HL-60/S4 treated with retinoic acid at 250 ng/mL for 4 days and 3 days (cell line): ENCODE measurements around the gene OLR1.
"Not testable (repeated sequence)": the region's sequence is repeated elsewhere in the genome, so short reads cannot be mapped to it uniquely, and the experiment has no call there.

Experiments
- in situ Hi-C: fragments of 300-500 bp; cut with MboI; formaldehyde crosslinking; loops from 2 replicates; pipeline ENCODE4 v1.7.0; 2022; ENCODE audit warnings: low sequenced_read_pairs

Gene OLR1

GRCh38 chr12:10191865-10192264 is 19.9 kb upstream of the OLR1 start:
- in situ Hi-C loops = no loop called here

GRCh38 chr12:10190558-10191388 is 18.8 kb upstream of the OLR1 start:
- in situ Hi-C loops = no loop called here

GRCh38 chr12:10189653-10190052 is 17.7 kb upstream of the OLR1 start:
- in situ Hi-C loops = no loop called here

GRCh38 chr12:10186958-10187357 is 15.0 kb upstream of the OLR1 start:
- in situ Hi-C loops = not testable (repeated sequence)

- in situ Hi-C loops = no loop called here
Observed at GRCh38 chr12:10186299-10186698, 14.4 kb upstream of the OLR1 start.

- in situ Hi-C loops = no loop called here
Observed at GRCh38 chr12:10184261-10184843, 12.4 kb upstream of the OLR1 start.

- in situ Hi-C loops = no loop called here
Observed at GRCh38 chr12:10182354-10183049, 10.6 kb upstream of the OLR1 start.

- in situ Hi-C loops = no loop called here
Observed at GRCh38 chr12:10179776-10180181, 7.8 kb upstream of the OLR1 start.

GRCh38 chr12:10178821-10179220 is 6.9 kb upstream of the OLR1 start, which contains the start of gene TMEM52B:
TMEM52B (plus strand) TSS chr12:10179032; CDS start chr12:10179575, 543 bp downstream.
- in situ Hi-C loops = no loop called here

- in situ Hi-C loops = no loop called here
Observed at GRCh38 chr12:10175846-10176636, 4.1 kb upstream of the OLR1 start.

- in situ Hi-C loops = no loop called here
Observed at GRCh38 chr12:10174986-10175614, 3.2 kb upstream of the OLR1 start.

- in situ Hi-C loops = no loop called here
Observed at GRCh38 chr12:10170216-10170615, 1.7 kb downstream of the OLR1 start.

- in situ Hi-C loops = no loop called here
Observed at GRCh38 chr12:10169104-10169503, 2.8 kb downstream of the OLR1 start.

- in situ Hi-C loops = no loop called here
Observed at GRCh38 chr12:10167599-10167998, 4.3 kb downstream of the OLR1 start.

GRCh38 chr12:10165421-10165820 is 6.5 kb downstream of the OLR1 start:
- in situ Hi-C loops = no loop called here

GRCh38 chr12:10163084-10163483 is 8.8 kb downstream of the OLR1 start:
- in situ Hi-C loops = no loop called here

- in situ Hi-C loops = no loop called here
Observed at GRCh38 chr12:10160617-10161385, 11.1 kb downstream of the OLR1 start.

- in situ Hi-C loops = no loop called here
Observed at GRCh38 chr12:10159280-10159679, 12.7 kb downstream of the OLR1 start.

- in situ Hi-C loops = no loop called here
Observed at GRCh38 chr12:10158406-10158805, 13.5 kb downstream of the OLR1 start.

- in situ Hi-C loops = no loop called here
Observed at GRCh38 chr12:10155966-10156365, 16.0 kb downstream of the OLR1 start.
